ENCODE results near the gene LHX2.

Gene LHX2

GRCh38 chr9:124021385-124021769, 9.8 kb downstream of the LHX2 start:
- no peak for DNase-seq (ENCODE audit: low read depth in 2 of 2)
- H3K4me3 ChIP-seq (replicated peaks in 1 of 2; ENCODE audit: low read depth in 2 of 2, low read length in 2 of 2), result no peak overlapping the region
- TF ChIP-seq, protein P1, sequence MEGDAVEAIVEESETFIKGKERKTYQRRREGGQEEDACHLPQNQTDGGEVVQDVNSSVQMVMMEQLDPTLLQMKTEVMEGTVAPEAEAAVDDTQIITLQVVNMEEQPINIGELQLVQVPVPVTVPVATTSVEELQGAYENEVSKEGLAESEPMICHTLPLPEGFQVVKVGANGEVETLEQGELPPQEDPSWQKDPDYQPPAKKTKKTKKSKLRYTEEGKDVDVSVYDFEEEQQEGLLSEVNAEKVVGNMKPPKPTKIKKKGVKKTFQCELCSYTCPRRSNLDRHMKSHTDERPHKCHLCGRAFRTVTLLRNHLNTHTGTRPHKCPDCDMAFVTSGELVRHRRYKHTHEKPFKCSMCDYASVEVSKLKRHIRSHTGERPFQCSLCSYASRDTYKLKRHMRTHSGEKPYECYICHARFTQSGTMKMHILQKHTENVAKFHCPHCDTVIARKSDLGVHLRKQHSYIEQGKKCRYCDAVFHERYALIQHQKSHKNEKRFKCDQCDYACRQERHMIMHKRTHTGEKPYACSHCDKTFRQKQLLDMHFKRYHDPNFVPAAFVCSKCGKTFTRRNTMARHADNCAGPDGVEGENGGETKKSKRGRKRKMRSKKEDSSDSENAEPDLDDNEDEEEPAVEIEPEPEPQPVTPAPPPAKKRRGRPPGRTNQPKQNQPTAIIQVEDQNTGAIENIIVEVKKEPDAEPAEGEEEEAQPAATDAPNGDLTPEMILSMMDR (IDR thresholded peaks at IDR 0.05; ENCODE audit: low read depth, low read length), result no peak

GRCh38 chr9:124022201-124023121, 10.9 kb downstream of the LHX2 start:
- H3K4me3 ChIP-seq (replicated peaks in 1 of 2; ENCODE audit: low read depth in 2 of 2, low read length in 2 of 2), result no peak overlapping the region
- DNase-seq (ENCODE audit: low read depth in 2 of 2), result no peak
- TF ChIP-seq, protein P1 (IDR thresholded peaks at IDR 0.05; ENCODE audit: low read depth, low read length), result no peak

DNA sequence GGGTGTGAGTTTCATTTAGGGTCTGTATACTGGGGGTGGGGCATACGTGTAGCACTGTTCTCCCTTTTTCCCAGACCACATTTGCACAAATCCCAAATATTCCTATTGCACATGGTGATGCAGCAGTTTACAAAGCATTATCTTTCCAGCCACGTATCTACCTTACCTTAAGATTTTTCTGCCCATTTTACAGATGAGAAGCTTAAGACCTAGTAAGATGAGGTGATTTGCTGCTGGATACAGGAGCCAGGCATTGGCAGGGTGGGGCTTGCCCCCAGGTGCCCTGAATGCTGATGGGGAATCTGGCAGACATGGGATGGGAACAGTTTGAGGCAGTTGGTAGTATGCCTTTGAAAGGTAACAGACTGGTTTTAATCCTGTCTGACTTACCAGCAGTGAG, 12.5 kb downstream of the LHX2 start:
- no peak overlapping the region for H3K4me3 ChIP-seq (replicated peaks in 1 of 2; ENCODE audit: low read depth in 2 of 2, low read length in 2 of 2)
- TF ChIP-seq, protein P1 (IDR thresholded peaks at IDR 0.05; ENCODE audit: low read depth, low read length), result no peak
- no peak for DNase-seq (ENCODE audit: low read depth in 2 of 2)

DNA sequence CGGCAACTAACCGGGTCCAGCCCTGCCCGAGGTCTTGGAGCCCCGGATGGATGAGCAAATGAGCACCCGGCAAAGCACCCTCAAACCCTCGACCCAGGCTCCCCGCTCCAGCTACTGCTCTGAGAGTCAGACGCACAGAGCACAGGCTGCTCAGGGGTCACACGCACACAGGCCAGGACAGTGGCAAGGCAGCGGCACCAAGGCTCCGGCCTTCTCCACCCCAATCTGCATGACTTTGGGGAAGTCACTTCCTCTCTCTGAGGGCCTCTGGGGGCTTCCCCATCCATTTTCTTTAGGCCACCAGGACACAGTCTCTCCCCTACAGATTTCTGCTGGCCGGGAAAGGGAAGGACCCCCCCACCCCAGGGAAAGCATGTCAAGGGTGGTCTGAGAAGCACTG, 18.0 kb downstream of the LHX2 start:
- H3K4me3 ChIP-seq (replicated peaks in 1 of 2; ENCODE audit: low read depth in 2 of 2, low read length in 2 of 2), result no peak overlapping the region
- TF ChIP-seq, protein P1 (IDR thresholded peaks at IDR 0.05; ENCODE audit: low read depth, low read length), result no peak
- DNase-seq (ENCODE audit: low read depth in 2 of 2), result no peak

DNA sequence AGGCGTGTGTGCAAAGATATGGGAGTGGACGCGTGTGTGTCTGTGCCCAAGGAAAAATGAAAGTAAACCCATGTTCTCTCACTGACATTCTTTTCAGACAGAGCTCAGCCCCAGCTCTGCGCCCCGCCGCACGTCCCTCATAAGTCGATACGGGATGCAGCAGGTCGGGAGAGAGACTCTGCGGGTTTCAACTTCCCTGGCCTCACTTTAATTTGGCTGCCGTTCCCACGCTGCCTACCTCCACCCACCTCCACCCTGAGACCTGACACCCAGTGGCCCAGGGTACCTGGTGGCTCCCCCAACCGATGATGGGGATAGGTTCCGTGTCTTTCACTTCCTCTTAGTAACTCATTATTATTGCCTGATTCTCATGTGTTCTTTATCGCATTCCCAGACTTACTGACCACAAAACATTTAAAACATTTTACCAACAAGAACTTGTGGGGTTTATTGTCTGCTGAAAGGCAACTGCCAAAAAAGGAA, 19.4 kb downstream of the LHX2 start:
- TF ChIP-seq, protein P1 (IDR thresholded peaks at IDR 0.05; ENCODE audit: low read depth, low read length), result no peak
- DNase-seq (ENCODE audit: low read depth in 2 of 2), result peak in 1 of 2 donors; percentile 43
- H3K4me3 ChIP-seq (replicated peaks in 1 of 2; ENCODE audit: low read depth in 2 of 2, low read length in 2 of 2), result no peak overlapping the region

DNA sequence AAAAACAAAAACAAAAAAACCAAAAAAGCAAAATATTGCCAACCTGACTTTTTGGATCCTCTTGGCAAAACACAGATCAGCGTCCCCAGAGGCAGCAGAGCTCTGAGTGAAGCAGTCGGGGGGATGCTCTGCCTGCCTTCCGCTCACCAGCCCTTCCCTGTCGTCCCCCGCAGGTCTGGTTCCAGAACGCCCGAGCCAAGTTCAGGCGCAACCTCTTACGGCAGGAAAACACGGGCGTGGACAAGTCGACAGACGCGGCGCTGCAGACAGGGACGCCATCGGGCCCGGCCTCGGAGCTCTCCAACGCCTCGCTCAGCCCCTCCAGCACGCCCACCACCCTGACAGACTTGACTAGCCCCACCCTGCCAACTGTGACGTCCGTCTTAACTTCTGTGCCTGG, 20.7 kb downstream of the LHX2 start:
- no peak for DNase-seq (ENCODE audit: low read depth in 2 of 2)
- TF ChIP-seq, protein P1 (IDR thresholded peaks at IDR 0.05; ENCODE audit: low read depth, low read length), result no peak
- H3K4me3 ChIP-seq (replicated peaks in 1 of 2; ENCODE audit: low read depth in 2 of 2, low read length in 2 of 2), result no peak overlapping the region

Data from cardiac fibroblast (primary cell).